ENCODE measurements around the gene CAP2.

CAP2 gene

DNA sequence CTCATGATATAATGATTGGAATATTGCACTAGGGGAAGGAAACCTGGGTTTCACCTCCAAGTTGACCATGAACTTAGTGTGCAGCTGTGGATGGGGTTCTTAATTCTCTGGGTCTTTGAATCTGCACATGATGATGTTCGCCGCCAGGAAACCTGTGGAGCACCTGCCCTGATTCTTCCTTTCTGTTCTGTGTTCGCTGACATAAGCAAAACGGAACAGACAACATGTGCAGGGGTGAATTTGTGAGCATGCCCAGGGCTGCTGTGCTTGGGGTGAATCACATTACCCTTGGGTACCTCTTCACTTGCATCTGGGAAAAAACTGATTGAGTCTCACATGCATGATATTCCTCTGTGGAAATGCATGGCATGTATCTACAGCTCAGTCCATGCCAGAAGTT lies 48.8 kb downstream of the CAP2 start:
- no peak for DNase-seq

DNA sequence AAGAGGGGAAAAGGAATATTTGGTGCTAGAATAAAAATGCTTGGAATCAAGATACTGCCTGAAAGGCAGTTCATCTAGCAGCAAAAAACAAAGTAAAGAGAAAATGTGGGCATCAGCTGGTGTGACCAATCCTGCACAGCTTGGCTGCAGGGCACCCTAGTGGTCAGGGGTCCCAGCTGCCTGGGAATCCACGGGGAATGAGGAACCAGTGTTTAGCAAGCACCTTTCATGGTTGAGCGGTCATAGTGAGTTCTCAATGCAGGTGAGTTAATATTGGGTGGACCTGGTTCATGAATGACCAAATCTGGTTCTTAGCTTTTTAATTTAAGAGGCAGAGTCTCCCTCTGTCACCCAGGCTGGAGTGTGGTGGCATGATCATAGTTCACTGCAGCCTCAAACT lies 53.3 kb downstream of the CAP2 start:
- DNase-seq: no peak

DNA sequence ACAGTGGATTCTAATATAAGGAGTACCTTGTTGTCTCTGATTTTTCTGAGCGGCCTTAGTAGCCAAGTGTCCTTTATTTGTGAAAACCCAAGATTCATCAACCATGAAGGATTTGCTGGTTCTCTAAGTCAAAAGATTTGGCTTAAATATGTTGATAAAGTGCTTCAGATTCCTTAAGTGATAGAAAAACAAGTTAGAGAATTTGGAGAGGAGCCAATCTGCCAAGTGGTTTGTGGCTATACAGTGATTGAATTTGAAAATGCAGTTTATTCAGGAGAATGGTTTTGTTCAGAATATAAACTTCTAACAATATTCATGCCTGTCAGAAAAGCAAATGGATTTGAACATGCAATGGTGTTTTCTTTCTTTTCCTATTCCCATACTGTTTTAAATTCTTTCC lies 54.8 kb downstream of the CAP2 start:
- DNase-seq: peak; percentile 54

DNA sequence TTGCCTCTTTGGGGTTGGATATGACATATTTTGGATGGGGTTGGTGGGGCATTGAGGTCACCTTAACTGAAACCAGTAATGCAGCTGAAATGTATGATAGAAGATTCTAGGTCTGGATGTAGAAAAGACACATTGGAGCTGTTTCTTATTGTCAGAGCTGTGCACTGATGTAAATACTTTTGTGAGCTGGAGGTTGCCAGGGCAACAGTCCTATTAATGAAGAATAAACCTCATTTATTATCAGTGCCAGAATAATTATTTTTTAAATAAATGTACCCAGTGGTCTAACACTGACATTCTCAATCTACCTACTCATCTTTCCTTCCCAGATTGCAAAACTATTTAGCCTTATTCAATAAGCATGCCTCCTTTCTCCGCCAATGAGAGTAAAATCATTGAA lies 57.0 kb downstream of the CAP2 start:
- no peak for DNase-seq

DNA sequence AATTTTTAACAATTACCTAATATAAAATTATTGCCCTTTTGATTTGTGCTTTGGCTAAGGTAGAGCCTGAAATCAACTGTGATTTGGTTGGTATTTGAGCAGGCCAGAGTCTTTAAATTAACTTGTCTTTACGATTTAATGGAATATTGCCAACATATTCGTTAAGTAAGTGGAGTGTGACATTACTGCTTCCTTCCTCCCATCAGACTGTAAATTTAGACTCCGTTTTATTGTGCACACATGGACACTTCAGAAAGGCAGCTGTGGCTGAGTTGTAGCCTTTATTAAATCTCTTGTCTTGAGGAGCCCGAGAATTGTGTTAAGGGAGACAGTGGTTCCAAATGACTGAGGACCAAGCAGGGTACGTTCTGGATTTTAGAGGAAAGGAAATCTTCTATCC lies 57.4 kb downstream of the CAP2 start:
- DNase-seq: no peak

DNA sequence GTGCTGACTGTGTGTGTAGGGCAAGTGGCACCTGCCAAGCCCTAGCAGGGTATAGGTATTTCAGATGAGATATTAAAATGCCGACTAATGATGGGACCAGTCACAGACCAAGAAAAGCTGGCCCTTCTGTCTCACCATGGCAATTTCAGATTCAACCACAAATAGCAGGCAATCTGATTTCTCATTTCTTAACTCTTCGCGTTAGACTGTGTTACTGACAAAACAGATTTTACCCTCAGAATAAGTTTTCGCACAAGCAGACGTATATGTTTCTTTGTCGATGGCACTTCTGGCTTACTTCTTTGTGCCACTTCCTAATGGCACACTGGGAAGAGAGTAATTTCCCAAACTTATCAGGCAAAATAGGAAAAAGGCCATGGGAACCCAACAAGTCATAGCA lies 58.7 kb downstream of the CAP2 start:
- no peak for DNase-seq

DNA sequence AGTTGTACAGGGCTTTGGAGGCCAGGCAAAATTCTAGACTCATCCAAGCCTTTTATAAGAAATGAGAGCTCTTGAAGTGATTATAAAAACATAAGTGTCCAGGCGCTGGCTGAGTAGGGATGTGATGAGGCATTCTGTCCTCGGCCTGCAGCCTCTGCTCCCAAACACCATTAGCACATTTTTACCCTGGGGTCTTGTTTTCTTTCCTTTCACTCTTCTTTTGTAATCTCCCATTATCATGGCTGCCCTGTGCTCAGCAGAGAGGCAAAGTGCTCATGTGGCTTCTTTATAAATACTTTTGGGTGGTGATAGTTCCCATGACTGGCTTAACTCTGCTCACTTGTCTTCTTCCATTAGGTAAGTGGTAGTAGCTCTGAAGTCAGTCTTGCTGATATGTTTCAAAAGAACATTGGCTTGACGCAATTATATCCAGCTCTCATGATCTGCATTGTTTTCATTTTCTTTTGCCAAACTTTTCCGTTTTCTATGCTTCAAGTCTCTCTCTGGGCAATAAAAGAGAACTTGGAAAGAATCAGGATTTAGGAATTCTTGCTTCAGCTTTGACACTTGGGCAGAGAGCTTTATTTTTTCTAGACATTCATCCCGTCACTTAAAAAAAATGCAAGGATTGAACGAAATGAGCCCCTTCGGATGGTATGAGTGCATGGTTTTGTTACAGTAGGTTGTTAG lies 61.1 kb downstream of the CAP2 start:
- DNase-seq: peak; percentile 96

DNA sequence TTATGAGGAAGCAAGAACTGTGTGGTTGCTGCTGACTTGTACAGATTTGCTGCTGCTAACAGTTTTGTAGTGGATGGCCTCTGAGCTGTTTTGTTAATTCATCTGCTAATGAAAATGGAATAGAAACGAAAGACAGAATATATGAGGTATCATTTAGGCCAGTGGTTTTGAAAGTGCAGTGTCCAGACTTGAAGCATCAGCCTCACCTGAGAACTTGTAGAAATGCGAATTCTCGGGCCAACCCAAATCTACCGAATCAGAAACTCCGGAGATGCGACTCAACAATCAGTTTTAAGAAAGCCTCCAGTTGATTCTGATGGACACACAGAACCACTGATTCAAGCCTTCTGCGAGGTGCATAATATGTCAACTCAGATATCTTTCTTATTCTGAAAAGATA lies 62.5 kb downstream of the CAP2 start:
- no peak for DNase-seq

DNA sequence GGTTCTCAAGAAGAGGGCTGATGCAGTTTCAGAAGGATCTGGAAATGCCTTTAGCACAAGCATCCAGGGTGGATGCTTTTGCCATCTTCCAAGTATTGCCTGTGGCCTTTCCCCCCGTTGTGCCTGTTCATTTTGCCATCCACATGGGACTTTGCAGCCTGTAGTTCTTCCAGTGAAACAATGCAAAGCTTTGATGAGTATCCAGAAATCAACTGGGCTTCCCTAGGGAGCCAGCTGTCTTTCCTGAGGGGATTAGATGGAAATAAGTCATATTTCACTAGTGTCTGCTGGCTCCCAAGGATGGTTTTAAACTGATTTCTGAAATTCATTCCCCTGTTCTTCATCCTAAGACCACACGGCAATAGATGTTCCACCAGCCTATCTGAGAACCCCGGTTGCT lies 63.3 kb downstream of the CAP2 start:
- no peak for DNase-seq

DNA sequence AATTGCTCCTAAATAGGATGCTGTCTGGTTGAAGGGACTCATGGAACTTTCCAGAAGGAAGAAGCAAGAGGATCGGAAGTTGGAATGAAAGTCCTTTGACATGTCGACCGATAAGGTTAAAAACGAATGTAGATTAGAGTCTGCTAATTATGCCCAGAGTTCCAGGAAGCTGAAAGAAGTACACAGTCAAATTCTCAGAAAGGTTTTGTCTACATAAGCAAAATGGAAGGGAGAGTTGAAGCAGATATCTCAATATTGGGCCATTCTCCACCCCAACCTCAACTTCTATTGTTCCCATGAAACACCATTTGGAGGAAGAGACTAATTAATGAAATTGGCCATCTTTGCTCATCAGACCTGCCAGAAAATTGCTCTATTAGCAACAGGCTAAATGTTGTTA lies 64.0 kb downstream of the CAP2 start:
- DNase-seq: no peak

DNA sequence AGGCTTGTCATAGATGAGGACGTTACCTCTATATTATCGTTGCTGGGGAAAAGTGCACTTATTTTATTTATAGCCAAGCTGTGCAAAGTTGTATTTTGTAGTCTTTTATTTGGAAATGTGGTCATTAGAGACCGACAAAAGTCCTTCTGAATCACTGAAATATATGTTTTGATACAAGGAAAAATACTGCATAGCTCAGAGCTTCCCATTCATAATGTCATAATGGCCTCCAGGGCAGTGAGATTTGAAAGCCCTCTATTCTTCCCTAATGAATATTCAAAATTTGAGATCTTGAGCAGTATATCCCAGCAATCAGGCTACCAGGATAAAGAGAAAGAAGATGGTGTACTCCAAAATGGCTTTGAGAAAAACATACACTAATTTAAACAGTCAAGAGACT lies 64.6 kb downstream of the CAP2 start:
- no peak for DNase-seq

DNA sequence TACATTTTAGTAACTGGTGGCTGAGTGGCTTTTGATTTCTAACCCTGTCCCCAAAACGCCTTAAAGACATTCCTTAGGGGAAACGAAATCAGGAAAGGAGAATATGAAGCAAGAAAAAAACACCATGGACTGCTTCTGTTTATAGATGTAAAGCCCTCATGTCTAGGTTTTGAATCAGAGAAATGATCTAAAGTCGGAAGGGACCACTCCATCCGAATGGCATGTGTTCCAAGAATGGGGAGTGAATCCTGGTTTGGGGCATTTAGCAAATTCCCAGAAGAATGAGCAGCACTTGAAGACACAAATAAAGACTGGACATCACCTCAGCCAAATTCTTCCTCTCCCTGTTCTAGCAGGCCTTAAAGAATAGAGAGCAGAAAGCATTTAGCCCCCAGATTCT lies 65.6 kb downstream of the CAP2 start:
- peak; percentile 72 for DNase-seq

DNA sequence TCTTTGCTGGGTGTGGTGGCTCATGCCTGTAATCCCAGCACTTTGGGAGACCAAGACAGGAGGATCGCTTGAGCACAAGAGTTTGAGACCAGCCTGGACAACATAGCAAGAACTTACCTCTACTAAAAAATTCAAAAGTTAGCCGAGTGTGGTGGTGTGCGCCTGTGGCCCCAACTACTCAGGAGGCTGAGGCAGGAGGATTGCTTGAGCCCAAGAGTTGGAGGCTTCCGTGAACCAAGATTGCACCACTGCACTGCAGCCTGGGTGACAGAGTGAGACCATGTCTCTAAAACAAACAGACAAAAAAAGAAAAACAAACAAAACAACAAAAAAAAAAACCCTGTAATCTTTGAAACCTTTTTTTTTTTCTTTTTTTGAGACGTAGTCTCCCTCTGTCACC lies 67.5 kb downstream of the CAP2 start:
- DNase-seq: no peak

DNA sequence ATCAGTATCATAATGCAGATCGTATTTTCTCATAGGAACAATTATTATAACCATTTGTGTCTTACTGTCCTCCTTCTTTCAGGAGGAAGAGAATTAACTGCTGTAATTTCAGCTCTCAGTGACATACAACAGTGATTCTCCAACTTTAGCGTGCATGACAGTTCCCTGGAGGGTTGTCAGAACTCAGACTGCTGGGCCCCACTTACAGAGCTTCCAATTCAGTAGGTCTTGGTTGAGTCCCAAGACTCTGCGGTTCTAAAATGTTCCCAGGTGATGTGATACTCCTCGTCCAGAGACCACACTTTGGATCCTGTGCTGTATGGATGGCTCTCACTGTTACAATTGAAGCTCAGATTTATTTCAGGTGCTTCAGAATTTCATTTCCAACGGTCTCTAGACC lies 72.8 kb downstream of the CAP2 start:
- DNase-seq: no peak

DNA sequence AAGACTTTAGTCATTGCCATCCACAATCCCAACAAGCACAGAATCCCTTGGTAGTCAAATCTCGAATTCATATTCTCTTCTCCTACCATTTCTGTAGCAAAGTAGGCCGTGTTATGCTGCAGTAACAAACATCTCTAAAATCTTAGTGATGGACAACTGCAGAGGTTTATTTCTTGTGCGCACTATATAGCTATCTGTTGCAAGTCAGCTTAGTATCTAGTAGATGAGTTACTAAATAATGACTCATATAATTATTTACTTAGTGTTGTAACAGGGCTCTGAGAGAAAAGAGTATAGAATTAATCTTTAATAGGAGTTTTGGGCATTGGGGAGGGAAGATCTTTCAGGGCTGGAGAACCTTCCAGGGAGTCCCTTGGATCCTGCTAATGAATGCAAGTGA lies 73.3 kb downstream of the CAP2 start:
- DNase-seq: no peak

DNA sequence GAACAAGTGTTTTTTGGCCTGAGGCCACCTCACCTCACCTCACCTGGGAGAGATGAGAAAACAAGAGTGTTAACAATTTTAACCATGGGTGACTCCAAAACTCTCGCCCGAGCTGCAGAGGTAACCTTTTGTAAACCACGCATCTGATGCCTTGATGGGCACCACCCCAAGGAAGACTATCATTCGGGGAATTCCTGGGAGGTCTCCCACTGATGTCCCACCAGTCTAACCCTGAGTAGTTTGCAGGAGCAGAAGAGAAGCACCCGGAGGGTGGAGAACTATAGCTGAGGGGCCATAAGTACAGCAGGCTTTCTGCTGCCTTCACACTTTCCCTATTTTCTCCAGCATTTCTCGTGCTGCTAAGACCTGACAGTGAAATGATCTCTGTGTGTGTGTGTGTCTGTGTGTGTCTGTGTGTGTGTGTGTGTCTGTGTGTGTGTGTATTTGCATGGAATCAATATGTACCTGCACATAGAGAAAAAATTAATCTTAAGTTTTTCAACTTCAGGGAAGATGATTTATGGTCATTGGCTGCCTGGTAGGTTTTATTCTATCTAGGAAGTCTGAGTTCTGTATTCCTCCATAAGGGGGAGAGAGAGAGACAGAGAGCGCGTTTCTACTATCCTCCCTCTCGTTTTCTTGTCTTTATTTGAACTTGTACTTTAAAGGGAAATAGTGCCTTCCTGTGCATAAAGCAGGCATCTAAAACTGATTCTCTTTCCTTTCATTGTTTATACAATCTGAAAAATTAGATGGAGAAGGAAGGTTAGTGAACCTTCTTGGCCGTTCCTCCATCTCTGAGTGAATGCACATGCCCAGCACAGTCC lies 75.8 kb downstream of the CAP2 start:
- no peak for DNase-seq

DNA sequence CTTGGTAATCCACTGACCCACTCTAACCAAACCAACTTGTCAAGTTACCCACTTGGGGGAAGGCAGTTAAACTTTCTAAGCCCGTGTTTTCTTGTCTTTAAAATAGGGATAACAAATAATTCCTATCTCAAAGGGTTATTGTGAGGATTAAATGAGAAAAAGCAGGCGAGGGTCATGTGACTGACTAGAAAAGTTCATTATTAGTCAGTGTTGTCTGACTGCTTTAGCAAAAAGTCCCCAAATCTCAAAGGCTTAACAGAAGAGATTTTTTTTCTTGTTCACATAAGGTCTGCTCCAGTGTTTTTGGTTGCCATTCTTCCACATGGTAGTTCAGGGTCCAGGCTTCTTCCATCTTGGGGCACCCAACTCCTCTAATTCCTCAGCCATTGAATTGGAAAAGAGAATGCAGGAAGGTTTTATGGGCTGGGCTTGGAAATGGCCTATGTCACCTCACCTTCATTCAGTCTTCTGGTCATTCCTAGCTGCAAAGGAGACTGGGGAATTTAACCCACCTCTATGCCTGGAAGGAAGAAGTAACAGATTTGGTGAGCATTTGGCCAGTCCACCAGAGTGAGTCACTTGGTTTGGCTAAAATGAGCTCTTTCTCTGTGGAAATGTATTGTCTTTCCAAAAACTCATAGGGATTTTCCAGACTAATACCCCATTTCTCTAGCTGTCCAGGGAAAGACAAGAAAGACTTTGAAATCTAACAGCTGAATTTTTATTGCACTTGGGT lies 77.0 kb downstream of the CAP2 start:
- DNase-seq: no peak

DNA sequence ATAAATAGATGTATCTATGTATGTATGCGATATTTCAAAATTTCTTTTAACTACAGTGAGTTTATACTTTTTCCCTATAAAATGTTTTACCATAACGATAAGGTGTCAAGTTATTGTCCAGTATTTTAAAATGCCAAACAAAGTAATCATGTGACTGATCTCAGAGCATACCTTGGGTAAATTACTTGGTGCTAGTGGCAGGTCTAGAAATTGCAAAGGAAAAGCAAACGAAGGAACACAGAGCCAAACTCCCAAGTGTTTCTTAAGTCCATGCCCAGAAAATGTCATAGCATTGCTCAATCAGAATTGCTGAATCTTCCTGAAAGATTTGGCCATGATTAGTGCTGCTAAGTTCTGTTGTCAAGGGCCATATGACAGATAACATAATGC lies 77.5 kb downstream of the CAP2 start:
- DNase-seq: no peak

DNA sequence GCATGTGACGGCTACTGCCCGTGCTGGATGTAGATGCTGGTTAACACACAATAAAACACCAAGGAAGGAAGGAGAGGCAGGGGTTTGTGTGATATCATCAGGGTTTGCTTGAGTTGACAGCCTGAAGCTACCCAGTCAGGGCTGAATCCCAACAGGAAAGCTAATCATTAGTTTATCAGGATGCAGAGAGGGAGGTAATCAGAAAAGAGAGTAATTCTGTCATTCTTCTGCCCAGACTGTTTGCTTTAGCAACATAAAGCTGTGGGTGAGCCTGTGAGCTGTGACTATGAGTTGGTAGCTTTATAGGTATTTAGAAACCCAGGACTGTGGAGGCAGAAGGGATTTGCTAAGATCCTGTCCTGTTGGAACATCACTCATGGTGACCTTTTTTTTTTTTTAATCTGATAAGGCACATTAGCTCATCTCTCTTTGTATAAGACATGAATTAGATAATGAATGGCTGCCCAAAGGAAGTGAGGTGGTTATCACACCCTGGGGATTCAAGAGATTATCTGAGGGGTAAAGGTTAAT lies 79.3 kb downstream of the CAP2 start:
- DNase-seq: no peak

DNA sequence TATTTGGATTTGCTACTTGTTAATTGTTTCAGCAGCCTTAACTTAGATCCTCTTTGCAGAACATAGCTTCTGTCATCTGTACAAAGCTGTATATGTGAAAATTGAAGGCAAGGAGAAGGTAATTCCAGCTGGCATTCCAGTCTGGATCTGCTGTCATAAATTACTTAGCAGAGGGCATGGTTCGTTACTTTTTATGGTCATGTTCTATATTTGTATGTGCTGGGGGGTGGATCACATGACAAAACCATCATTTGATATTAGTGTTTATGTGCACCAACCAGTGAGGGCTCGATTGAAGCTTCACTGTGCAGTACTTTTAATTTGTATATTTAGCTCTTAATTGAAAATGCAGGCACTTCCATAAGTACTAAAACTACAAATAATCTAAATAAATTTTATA lies 80.2 kb downstream of the CAP2 start:
- DNase-seq: no peak

DNA sequence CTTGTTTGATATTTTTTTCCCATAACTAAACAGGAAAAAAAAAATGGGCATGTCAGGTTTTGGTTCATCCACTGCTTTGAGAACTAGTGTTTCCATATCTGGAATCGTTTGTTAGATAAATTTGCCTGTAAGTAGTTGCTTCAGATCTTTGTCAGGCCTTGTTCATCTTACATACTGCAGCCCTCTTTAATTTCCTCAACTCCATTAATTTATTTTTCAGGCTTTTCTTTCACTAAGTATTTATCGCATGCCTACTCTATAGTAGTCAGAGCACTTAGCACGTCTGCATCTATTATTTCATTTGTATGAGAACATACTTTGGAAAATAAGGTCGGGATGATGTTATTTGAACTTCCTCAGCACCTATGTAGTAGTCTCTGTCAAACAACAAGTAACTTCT lies 80.9 kb downstream of the CAP2 start:
- DNase-seq: no peak

DNA sequence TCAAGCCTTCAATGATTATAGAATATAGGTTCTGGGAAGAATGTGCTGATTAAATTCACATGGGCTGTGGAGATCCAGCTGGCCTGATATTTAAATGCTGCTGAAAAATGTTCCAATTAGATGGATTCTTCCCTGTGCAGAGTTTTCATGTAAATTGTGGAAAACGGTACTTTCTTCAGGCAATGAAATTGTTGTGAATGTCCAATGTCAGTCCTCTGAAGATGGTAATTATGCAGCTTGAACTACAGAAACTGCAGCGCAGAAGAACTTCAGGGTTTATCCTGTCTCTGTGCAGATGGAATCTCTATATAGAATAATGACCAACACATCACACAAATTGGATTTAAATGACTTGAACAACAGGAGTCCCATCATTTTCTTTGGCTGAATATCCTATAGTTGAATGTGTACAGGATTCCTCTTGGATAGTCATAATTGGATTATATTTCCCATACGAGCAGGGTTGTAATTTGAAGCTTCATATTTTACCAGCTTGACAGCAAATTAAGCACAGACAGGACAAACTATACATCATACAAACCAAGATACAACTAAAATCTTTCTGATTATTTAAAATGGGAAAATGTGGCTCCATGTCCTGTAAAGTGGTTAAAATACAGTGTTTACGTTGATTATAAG lies 82.3 kb downstream of the CAP2 start:
- DNase-seq: no peak

DNA sequence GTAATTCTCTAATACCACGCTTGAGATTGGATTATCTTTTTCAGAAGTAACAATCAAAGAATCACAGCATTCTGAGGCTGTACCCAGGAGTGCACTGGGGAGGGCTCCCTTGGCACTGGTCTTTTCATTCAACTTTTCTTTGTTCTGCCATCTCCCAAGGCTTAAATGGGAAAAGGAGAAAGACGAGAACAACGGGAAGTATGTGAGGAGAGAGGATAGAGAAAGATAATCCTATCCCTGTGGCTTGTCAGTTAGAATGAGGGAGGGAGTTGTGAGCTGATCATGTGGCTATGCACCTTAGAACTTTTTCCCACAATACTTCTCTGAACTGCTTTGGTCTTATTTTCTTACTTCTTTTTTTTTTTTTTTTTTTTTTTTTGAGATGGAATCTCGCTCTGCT lies 83.1 kb downstream of the CAP2 start:
- no peak for DNase-seq

All from EL (cell line).